Activated T-cell treated with anti-CD3 and anti-CD28 coated beads, Interleukin-2, amount 50 U/mL, for 48 hours (primary cell): ENCODE data around the gene CACNB4.
A peak's percentile ranks its signal among the peaks of the same experiment; 100 is the strongest.
"Not testable (repeated sequence)": the region's sequence is repeated elsewhere in the genome, so short reads cannot be mapped to it uniquely, and the experiment has no call there.

ENCODE experiments used
- DNase-seq, 2 experiments: peaks; one replicate each; pipeline ENCODE4 v3.0.0-alpha.2; 2020

The CACNB4 gene

GRCh38 chr2:152098496-152099366, at the start of gene CACNB4:
CACNB4 (minus strand) TSS chr2:152099044.
- peak; percentile 22 to 24 for DNase-seq

DNA sequence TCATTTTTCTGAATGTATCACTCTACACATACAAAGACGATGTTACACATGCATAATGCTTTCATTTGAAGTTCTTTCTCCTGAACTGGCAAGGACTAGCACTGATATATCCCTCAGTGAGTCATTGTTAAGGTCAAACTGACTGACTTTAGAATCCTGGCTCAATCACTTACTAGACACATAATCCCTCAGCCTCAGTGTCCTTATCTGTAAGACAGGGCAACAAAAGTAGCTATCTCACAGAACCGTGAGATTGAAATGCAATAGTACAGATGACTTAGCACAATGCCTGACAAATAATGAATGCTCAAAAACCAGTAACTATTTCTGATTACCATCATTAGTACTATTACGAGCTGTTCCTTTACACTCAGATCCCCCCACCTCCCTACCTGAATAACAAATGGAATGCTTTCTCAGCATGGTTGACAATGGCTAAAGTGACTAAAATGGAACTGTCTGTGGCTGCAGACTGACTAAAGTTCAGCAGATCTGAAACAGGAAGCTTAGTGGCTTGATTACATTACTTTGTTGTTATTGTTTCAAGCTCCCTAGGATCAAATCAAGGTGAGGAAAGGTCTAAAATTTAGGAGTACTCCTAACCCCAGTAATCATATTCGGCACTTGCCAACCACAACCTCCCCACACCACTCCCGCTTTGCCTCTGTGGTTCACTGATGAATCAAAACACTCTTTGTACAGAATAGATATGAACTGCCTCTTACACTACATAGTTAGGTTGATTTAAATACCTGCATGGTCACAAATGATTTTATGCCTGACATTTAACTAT, 35.8 kb upstream of the CACNB4 start:
- DNase-seq, result peak; percentile 54 to 56

DNA sequence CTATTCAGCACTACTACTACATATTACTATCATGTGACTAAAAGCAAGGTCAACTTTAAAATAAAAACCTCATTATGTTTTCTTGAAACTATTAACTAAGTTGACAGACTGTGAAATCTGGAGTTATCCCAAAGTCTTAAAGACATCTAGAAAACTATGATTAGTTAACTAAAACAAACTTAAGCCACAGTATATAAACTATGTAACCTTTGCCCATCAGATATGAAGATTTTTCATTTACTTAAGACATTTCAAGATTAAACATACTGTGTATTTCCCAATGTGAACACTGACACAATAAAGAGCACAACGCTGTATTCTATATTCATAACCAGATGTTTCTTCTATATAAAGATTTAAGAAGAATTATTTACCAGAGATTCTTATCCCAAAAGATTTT, 33.5 kb upstream of the CACNB4 start:
- no peak for DNase-seq

GRCh38 chr2:152127628-152128027, 28.8 kb upstream of the CACNB4 start:
- DNase-seq, result no peak

GRCh38 chr2:152126664-152127063, 27.8 kb upstream of the CACNB4 start:
- no peak for DNase-seq

DNA sequence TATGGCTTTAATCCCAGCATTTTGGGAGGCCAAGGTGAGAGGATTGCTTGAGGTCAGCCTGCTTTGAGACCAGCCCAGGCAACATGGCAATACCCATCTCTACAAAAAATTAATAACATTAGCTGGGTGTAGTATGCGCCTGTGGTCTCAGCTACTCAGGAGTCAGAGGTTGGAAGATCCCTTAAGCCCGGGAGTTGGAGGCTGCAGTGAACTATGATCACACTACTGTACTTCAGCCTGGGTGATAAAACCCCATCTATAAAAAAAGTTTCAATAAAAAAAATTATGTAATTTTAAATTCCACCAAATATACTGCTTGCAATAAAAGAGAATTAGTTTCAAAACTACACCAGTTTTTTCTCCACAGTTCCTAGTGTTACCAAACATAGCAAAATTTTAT, 23.3 kb upstream of the CACNB4 start:
- no peak for DNase-seq

GRCh38 chr2:152120430-152120829, 21.6 kb upstream of the CACNB4 start:
- DNase-seq, result no peak

- DNase-seq, result no peak
Observed at GRCh38 chr2:152115952-152116351, 17.1 kb upstream of the CACNB4 start.

GRCh38 chr2:152114366-152114765, 15.5 kb upstream of the CACNB4 start:
- DNase-seq, result no peak

GRCh38 chr2:152107140-152107539, 8.3 kb upstream of the CACNB4 start:
- not testable (repeated sequence) for DNase-seq

DNA sequence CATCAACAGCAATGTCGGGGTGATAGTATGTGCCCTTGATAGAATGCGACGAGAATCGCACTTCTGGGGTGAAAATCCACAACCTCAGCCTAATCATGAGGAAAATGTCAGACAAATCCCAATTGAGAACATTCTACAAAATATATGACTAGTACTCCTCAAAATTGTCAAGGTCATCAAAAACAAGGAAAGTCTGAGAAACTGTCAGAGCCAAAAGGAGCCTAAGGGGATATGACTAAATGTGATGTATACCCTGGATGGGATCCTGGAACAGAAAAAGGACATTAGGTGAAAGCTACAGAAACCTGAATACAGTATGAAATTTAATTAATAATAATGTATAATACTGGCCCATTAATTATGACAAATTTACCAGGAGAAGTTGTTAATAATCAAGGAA, 7.6 kb upstream of the CACNB4 start:
- DNase-seq, result no peak

DNA sequence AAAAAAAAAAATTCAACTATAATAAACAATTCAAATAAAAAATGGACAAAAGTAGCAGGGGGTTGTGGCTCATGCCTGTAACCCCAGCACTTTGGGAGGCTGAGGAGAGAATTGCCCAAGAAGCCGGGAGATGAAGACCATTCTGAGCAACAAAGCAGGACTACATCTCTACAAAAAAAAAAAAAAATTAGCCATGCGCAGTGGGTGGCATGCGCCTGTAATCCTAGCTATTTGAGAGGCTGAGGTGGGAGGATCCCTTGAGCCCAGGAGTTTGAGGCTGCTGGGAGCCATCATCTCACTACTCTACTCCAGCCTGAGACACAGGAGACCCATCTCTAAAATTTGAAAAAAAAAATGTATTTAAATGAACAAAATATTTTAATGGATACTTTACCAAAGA, 4.4 kb upstream of the CACNB4 start:
- DNase-seq, result no peak

- no peak for DNase-seq
Observed at GRCh38 chr2:152100961-152101360, 2.1 kb upstream of the CACNB4 start.

- peak in 1 of 2 experiments; percentile 23 for DNase-seq
Observed at GRCh38 chr2:152099367-152100050, 665 bp upstream of the CACNB4 start.

DNA sequence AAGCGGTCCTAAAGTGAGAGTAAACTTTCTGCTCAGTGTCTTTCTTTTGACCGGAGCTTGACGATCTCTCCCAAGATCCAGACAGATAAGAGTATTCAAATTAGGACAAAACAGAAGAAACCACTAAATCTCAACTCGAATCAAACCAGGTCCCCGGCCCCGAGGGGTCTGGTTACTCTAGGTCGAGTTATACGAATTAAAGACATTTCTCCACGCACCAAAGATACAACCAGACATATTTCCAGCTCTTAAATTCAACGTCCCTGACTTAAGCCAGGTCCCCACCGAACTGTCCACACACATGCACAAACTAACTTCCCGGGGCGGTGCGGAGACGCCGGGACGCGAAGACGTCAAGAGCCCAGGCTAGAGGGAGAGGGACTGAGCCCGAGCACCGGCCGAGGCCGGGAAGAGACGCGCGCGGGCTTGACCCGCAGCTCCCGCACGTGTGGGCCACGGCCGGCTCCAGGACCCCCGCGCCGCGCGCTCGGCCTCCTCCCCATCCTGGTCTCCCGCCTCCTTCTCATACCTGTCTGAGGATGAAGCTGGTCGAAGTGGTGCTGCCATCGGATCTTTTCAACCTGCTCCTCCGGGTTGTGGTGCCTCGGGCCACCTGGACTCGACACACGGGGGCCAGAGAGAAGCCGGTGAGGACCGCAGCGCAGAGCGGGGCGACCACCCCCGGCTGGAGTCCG, 896 bp downstream of the CACNB4 start:
- peak; percentile 24 to 35 for DNase-seq

DNA sequence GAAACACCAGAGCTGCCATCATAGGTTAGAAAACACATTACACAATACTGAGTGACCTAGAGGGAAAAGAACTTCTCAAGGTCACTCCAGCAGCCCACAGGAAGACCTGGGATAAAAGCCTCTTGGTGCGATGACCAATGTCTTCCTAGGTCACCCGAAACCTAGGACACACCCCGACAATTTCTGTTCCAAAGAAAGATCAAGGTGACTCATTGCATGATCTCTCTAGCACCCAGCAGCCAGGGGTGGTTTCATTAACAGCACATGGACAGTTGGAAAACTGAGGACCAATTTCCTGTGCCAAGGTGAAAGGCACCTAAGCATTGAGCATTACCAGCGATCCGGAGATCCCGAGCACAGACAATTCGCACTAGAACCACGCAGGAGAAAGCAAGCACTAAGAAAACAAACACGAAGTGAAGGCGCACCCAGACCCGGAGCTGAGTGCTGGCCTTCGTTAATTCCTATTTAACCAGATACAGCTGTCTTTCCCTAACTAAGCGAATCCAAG, 1.5 kb downstream of the CACNB4 start:
- DNase-seq, result peak in 1 of 2 experiments; percentile 16

DNA sequence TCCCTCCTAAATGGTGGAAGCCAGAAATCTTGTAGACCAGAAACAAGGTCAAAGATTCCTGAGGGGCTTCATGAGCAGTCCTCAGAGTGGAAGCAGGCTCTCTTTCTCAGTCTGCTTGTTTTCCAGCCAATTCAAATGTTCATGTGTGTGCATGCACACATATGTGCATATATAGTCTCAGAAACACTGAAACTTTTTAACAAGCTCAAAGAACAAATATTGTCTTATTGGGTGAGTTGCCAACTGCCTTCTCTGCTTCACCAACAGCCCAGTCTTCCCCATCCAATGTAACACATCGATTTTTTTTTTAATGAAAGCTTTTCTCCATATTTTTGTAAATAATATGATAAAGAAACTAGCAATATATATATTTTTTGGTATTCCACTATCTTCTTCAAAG, 3.7 kb downstream of the CACNB4 start:
- no peak for DNase-seq

DNA sequence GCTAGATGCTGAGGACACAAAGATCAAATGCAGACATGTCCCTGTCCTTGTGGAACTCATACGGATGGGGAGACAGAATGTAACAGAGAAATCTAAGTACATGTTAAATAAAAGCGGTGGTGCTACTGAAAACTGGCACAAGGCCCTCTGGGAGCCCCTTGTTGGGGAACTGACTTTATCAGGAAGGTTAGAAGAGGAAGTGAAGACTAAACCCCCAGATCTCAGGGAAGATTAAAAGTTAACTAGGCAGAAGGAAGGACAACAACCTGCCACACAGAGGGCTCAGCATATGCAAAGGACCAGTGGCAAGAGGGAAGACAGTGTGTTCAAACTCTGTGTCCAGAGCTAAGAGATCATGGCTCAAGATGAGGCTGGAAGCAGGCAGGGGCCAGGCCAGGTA, 4.8 kb downstream of the CACNB4 start:
- DNase-seq, result no peak

DNA sequence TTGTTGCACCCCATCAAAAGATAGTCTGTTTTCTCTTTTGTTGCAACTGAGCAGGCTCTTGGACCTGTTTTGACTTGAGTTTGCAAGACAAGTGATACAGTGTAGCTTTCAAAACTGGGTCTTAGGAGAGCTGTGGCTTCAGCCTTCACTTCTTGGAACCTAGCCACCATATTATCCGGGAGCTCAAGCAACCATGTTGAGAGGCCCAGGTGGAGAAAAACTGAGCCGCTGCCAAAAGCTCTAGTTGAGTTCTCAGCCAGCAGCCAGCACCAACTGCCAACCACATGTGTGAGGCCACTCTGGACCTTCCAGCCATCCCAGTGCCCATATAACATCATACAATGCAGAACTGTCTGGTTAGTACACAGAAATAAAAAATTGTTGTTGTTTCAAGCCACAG, 5.4 kb downstream of the CACNB4 start:
- DNase-seq, result no peak

DNA sequence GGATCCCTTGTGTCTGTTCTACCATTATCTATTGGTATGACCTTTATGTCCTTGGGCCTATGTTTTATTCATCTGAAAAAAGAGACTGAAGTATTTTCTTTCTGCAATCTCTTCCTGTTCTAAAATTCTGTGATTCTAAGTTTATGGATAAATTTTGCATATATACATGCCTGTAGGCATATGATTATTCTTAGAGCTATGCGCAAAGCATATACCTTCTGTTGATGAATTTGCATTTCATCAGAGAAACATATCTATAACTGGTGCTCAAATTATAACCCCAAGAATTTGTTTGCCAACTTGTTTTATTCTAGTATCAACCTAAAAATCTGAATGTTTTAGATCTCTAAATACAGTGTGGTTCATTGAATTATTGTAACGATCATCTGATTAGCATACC, 6.7 kb downstream of the CACNB4 start:
- DNase-seq, result no peak

GRCh38 chr2:152090726-152091125, 8.1 kb downstream of the CACNB4 start:
- not testable (repeated sequence) for DNase-seq

DNA sequence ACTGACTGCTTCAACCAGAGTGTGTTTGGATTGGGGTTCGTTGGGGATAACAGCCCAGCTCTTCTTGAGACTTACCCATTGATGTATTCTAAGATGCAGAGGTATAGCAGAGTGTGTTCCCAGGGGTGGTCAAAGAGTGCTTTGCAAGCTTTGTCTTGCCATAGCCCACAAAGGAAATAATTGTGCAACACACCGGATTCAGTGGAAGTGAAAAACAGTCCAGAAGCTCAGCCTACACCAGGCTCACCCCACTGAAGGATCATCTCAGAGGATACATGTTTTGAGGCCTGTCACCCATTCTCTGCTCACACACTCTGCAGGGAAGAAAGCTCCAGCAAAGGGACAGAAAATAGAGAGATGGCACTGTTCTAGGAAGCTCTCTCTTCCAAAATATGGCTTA, 9.6 kb downstream of the CACNB4 start:
- DNase-seq, result no peak

DNA sequence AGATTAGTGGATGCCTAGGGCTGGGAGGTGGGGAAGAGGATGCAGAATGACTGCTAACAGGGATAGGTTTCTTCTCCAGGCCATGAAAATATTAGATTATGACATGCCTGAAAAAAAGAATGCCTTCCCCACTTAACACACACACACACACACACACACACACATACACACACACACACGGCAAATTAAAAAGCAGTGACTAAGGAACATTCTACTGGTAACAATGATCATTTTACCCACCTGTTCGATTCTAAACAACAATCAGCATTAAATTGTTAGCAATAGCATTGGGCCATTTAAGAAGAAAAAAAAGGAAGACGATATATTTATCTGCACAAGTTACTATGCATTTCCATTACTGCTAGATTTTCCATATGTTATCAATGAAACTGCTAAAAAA, 10.8 kb downstream of the CACNB4 start:
- DNase-seq, result no peak
